ENCODE measurements around the gene GRID2.

Gene GRID2

GRCh38 chr4:93407493-93408275 lies 1103.9 kb downstream of the GRID2 start:
- no peak for DNase-seq (ENCODE audit: low read depth in 3 of 3)

GRCh38 chr4:93409035-93409434 lies 1105.3 kb downstream of the GRID2 start:
- no peak for DNase-seq (ENCODE audit: low read depth in 3 of 3)

DNA sequence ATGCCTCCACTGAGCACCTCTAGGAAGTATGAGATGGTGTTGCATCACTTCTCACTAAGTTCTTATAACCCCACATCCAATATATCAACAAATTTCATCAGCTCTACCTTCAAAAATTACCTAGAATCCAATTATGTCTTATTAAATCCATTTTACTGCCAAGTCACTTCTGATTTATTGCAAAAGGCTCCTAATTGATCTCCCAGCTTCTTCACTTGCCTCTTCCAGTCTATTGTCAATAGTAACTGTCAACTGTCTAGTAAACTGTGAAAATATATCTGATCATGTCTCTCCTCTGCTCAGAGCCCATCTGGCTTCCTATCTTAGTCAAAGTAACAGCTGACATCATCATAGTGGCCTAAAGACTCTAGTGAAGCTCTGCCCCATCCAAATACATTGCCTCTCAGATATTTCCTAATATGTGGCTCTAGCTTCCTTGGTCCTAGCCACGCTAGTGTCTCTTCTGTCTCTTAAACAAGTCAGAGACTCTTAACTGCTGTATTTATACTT lies 1110.3 kb downstream of the GRID2 start:
- DNase-seq (ENCODE audit: low read depth in 3 of 3), result no peak

DNA sequence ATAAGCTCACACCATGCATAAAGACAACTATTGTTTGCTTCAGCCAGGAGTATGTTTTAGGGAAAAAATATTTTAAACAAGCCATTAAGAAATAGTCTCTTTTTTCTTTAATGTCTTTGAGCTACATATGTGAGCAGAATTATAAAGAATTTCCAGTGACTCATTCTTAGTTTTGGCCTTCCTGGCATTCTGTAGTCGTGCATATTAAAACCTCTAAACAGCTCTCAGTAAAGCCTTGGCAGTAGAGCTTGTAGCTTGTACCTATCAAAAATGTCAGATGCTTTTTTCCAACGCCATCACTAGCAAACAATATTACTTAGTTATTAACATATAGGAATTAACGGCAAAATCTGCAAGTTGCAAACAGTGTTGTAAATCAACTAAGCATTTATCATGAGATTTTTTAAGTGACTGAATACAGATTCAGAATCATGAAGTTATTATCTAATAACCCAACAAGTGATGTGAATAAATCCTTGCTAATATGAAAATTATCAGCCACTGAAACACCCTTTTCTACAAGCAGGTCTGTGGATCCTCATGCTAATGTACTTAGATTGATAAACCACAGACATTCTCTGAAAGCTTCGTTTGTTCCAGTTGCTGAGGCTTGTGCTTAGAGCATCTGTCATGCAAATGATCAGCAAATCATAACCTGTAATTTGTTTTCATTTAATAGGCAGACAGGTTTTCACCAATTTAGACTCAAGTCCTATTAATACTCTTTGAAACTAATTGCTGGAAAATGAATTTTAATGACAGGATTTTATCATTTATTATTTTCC lies 1112.8 kb downstream of the GRID2 start:
- DNase-seq (ENCODE audit: low read depth in 3 of 3), result no peak

DNA sequence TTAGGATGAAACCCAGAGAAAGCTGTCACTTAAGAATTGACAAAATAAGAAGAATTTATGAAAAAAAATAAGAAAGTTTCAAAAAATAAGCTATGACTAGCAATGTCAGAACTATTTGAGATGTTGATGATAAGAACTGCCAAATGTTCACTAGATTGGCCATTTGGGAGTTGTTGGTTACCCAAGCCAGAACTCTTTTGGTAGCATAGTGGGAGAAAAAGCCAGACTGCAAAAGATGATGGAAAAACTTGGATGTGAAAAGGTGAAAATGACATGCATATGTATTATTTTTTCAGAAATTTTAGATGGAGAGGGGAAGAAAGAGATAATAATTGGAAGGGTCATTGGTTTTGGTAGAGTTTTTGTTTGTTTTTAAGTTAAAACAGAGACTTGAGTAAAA lies 1127.6 kb downstream of the GRID2 start:
- DNase-seq (ENCODE audit: low read depth in 3 of 3), result no peak

DNA sequence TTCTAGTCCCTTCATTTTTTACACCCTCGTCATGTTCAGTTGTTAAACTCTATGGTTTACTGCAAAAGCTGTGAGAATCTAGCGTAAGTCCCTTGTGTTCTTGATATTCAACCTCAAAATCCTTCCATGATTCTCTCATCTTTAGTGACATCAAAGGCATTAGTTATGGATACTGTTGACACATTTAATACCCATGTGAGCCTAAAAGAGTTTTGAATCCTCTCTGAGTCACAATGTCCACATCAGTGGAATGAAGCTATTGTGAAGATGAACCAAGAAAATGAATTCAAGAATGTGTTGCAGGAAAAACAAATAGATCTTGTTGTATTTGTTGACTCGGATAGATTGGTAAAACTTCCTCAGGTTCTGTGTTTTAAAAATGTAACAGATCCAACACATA lies 1130.1 kb downstream of the GRID2 start:
- no peak for DNase-seq (ENCODE audit: low read depth in 3 of 3)

GRCh38 chr4:93436000-93436626 lies 1132.3 kb downstream of the GRID2 start:
- DNase-seq (ENCODE audit: low read depth in 3 of 3), result no peak

DNA sequence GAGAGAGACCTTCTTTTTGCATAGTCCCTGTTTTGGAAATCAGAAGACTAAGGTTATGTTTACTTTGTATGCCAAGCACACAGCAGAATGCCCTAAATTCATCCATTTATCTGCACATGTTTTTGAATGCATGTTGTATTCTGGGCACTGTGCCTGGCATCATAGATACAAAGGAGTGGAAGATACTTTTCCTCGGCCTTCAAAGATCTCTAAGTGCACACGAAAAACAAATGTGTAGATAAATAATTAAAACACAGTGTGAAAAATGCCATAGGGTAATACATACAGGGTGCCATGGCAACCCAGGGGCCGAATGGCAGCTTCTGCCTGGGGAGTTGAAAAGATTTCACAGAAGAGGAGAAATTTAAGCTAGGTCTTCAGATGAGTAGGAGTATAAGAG lies 1134.2 kb downstream of the GRID2 start:
- no peak for DNase-seq (ENCODE audit: low read depth in 3 of 3)

- no peak for DNase-seq (ENCODE audit: low read depth in 3 of 3)
Measured at GRCh38 chr4:93444860-93445259, 1141.1 kb downstream of the GRID2 start.

DNA sequence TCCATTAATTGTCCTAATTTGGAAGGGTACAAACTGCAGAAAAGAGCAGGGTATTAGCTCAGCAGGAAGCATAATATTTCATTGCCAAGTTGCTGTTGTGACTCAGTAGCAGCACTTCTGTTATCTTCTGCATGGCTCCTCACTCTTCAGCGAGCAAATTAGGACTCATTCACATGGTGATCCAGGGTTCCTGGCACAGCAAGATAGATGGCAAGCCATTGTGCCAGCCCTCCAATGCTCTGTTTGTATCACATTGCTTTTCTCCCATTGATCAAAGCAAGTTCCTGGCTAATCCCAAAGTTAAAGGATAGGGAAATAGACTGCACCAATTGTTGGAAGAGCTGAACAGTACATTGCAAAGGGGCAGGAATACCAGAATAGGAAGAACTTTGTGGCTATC lies 1142.3 kb downstream of the GRID2 start:
- DNase-seq (ENCODE audit: low read depth in 3 of 3), result no peak

GRCh38 chr4:93448691-93449293 lies 1145.0 kb downstream of the GRID2 start:
- no peak for DNase-seq (ENCODE audit: low read depth in 3 of 3)

DNA sequence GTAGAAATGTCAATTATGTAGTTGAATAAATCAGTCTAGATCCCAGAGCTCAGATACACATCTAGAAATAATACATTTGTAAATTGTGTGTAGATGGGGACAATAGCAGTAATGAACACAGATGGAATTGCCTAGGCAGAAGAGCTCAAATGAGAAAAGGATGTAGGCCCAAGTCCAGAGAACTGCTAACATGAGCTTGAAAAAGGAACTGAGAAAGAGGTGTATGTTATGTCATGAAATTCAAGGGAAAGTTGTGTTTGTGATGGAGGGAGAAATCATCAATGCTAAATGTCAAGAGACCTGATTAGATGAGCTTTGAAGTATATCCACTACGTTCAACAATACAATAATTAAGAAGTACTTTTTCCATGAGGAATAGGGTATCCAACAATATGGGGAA lies 1148.2 kb downstream of the GRID2 start:
- DNase-seq (ENCODE audit: low read depth in 3 of 3), result no peak

- no peak for DNase-seq (ENCODE audit: low read depth in 3 of 3)
Measured at GRCh38 chr4:93461541-93461940, 1157.8 kb downstream of the GRID2 start.

- DNase-seq (ENCODE audit: low read depth in 3 of 3), result no peak
Measured at GRCh38 chr4:93466446-93466845, 1162.7 kb downstream of the GRID2 start.

DNA sequence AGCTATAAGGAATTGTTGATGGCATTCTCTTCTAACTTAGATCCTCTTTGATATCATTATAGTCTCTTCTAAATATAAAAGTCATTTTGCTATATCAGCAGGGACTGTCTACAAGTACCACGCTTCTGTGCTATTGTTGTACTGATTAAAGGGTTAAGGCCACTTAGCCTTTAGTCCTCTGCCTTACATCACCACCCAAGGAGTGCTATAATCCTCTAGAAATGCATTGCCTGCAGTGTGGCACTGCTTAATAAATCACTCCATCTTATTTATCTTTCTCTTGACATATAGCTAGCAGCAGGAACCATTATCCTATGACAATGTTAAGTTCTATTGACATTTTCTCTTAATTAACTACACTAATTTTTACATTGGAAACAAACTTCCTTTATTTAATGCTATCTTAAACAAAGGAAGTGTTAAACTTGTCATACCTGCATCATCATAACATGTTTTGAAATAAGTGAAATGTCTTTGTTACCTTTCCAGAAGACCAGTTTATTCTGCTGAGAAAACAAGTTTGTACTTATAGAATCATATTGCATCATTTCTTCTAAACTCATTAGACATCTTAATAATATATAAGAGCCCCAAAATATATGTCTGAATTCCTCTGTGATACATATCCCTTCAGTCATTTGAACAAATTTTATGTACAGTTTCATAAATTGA lies 1163.9 kb downstream of the GRID2 start:
- no peak for DNase-seq (ENCODE audit: low read depth in 3 of 3)

DNA sequence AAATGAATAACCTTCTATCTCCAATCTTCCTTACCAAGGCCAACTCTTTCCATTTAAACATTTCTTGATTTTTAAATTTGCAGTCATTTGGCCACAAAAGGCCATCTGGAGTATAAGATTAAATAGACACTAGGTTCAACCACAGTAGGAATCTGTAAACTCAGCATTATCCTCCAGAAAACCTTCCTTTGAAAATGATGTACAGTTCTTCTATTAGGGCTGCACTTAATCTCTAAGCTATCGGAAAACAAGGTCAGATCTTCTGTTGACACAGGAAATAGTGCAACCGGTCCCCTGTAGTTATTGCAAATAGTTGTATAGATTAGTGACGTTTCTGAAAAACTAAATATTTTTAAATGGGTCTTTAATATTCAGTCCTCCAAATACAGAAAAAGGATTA lies 1165.8 kb downstream of the GRID2 start:
- DNase-seq (ENCODE audit: low read depth in 3 of 3), result no peak

DNA sequence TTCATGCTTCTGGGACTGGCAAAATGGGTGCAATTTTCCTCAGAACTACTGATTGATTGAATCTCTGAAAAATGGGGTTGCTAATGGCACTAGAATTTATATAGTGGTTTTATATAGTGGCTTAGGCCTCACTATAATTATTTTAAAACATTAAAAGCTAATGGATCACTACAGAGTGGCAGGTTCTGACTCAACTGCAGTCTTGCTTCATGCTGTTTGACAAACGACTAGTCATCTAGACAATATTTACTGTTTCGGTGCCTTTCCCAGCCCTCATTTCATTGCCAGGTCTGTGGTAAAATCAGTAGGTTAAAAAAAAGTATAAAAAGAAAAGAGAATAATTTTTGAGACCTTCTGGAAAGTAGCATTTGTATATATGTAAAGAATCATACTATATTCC lies 1172.0 kb downstream of the GRID2 start:
- DNase-seq (ENCODE audit: low read depth in 3 of 3), result no peak

GRCh38 chr4:93478805-93479204 lies 1175.0 kb downstream of the GRID2 start:
- DNase-seq (ENCODE audit: low read depth in 3 of 3), result no peak

DNA sequence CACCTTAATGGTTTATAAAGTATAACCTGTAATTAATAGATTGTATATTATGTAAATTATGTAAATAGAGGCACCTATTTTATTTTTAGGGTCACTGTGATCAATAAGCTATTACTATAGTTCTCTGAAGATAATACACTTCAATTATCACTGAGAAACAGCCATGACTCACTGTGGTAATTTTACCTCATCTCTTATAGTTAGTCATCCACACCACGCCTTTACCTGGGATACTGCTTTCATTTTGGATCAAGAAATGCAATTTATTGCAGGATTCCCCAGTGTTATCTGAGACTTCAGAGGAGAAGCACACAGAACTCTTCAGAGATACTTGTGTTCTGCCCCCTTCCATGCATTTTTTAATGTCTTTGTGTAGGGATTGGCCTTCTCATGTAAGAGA lies 1176.7 kb downstream of the GRID2 start:
- no peak for DNase-seq (ENCODE audit: low read depth in 3 of 3)

DNA sequence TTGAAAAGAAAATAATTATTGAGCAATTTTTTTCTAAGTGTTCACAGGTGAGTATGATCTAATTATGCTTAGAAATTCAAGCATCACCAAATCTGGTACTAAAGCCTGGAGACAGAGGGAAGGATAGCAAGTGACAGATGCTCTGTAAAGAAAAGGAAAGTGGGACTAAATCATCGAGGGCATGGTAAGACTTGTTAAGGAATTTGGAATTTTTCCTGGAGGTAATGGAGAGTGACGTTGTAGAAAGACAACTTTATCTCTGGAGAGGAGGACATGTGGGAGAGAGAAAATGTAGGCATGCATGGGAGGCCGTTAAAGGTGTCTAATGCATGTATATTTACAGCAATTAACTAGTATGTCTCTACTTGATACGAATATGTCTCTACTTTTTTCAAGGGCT lies 1191.6 kb downstream of the GRID2 start:
- no peak for DNase-seq (ENCODE audit: low read depth in 3 of 3)

- DNase-seq (ENCODE audit: low read depth in 3 of 3), result no peak
Measured at GRCh38 chr4:93501244-93501643, 1197.5 kb downstream of the GRID2 start.

GRCh38 chr4:93501946-93502345 lies 1198.2 kb downstream of the GRID2 start:
- DNase-seq (ENCODE audit: low read depth in 3 of 3), result no peak

Data from stimulated activated CD4-positive, alpha-beta T cell treated with anti-CD3 and anti-CD28 coated beads, TNF-alpha, amount 100 ng/mL, for 24 hours (primary cell).